Muscle layer of colon (tissue), 2 donors: ENCODE results near the gene RPRD1B.

Experiments
- H3K27ac ChIP-seq: one replicate; pipeline ENCODE4 v1.7.0; 2013; ENCODE audit warnings: low read depth, mild to moderate bottlenecking, low read length, moderate library complexity
- H3K27me3 ChIP-seq, 2 donors: one replicate each; pipeline ENCODE4 v1.7.0; 2013; ENCODE audit warnings: low read length in 2 of 2, mild to moderate bottlenecking in 2 of 2; ENCODE audit not compliant: insufficient read depth in 2 of 2, control insufficient read depth in 1 of 2
- H3K36me3 ChIP-seq: one replicate; pipeline ENCODE4 v1.7.0; 2013; ENCODE audit warnings: mild to moderate bottlenecking, low read length; ENCODE audit not compliant: insufficient read depth
- H3K4me1 ChIP-seq: one replicate; pipeline ENCODE4 v1.7.0; 2013; ENCODE audit warnings: mild to moderate bottlenecking, low read length; ENCODE audit not compliant: insufficient read depth
- H3K4me3 ChIP-seq, 2 donors: one replicate each; pipeline ENCODE4 v1.7.0; 2013; ENCODE audit warnings: low read length in 2 of 2, low read depth in 1 of 2, mild to moderate bottlenecking in 1 of 2, moderate library complexity in 1 of 2
- H3K9ac ChIP-seq: one replicate; pipeline ENCODE4 v1.7.0; 2013; ENCODE audit warnings: low read length
- H3K9me3 ChIP-seq: one replicate; pipeline ENCODE4 v1.7.0; 2013; ENCODE audit warnings: mild to moderate bottlenecking, low read length
- donor health status: abdominal sarcoma.
- donor health status: Adenocarcinoma of cecum.

RPRD1B gene

DNA sequence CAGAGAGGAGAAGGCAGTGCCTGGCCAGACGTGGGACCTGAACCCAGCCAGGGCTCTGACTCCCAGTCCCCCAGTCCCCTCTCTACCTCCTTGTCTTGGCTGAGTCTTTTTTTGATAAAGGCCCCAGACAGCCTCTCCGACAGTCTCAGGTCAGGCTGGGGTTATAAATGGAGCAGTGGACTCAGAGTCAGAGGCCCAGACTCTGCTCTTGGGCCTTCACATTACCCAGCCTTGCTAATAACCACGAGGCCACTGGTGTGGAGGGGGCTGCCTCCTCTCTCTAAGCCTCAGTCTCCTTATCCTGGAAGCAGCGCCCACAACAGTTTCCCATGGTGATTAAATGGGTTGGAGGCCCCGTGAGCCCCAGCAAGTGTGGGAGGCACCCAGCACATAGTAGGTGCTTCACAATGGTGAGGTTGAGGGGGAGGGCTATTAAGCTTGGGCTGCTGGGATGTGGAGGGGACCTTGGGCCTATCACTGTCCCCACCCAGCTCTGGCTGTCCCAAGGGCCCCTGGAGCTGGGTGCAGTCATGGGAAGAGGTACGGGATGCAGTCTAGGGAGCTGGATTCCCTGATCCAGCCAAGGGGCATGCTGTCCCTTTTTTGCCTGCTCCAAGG is 95.8 kb downstream of the RPRD1B start:
- no peaks in the 10 kb centered on the region for H3K9me3 ChIP-seq
- H3K4me1 ChIP-seq: peaks cover 27% of the 10 kb centered on the region
- H3K9ac ChIP-seq: no peak overlapping the region
- no peaks in the 10 kb centered on the region for H3K27me3 ChIP-seq
- H3K4me3 ChIP-seq: no peak overlapping the region
- H3K36me3 ChIP-seq: no peaks in the 10 kb centered on the region
- no peak overlapping the region for H3K27ac ChIP-seq

DNA sequence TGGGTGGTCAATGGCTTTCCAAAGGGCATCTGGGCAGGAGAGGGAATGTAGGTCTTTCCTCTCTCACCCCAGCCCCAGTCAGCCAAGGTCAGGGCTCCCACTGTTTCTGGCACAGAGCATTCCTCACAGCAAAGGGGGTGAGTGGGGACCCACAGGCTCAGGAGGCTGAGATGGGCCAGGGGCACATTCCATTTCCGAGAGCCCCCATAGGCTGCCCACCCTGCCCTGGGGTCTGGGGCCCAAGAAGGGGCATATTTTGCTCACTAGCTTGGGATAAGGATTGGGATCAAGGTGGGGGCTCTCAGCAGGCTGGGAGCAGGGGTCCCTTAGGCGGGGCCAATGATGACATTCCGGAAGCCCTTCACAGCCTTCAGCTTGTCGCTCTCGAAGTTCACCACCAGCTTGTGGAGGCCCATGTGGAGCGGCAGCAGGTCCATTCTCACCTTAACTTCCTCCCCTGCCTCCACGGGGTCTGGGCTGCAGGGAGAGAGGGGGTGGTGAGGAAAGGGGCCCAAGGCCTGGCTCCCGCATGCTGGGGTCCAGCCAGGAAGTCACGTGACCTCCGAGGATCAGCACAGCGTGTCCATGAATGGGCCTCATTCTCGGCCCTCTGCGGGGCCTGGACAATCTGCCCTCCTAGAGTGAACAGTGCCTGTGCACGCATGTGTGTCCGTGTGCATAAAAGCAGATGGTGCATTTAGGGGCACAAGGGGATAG is 96.5 kb downstream of the RPRD1B start:
- H3K4me1 ChIP-seq: peaks cover 23% of the 10 kb centered on the region
- no peaks in the 10 kb centered on the region for H3K36me3 ChIP-seq
- H3K9me3 ChIP-seq: no peaks in the 10 kb centered on the region
- H3K27me3 ChIP-seq: no peaks in the 10 kb centered on the region
- no peak overlapping the region for H3K27ac ChIP-seq
- no peak overlapping the region for H3K4me3 ChIP-seq
- H3K9ac ChIP-seq: no peak overlapping the region

- H3K4me3 ChIP-seq: no peak overlapping the region
- H3K4me1 ChIP-seq: peaks cover 15% of the 10 kb centered on the region
Observed at GRCh38 chr20:38130687-38131587, 97.4 kb downstream of the RPRD1B start.

DNA sequence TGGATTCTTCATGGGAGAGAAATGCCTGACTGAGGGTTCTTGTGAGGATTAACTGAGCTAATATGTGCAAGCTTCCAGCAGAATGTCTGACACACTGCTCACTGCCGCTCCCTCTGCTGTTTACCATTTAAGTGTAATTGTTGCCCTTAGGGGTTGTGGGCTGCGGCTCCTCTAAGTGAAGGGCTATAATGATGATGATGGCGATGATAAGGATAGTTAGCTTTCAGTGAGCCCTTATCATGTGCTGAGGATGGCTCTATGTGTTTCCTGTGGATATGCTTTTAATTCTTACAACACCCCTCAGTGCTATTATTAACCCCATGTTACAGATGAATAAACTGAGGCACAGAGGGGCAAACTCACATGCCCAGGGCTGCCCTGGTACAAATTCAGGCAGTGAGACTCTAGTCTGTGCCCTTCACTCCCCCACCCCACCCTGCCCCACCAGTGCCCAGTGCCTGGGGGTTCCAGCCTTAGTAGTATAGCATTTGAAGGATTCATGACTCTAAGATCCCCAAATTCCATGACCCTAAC is 98.1 kb downstream of the RPRD1B start:
- Histone ChIP-seq H3K9me3 (no peaks in the 10 kb centered on the region), H3K36me3 (no peaks in the 10 kb centered on the region), H3K9ac (no peak overlapping the region), H3K27me3 (no peaks in the 10 kb centered on the region), H3K27ac (no peak overlapping the region), H3K4me3 (no peak overlapping the region), H3K4me1 (peaks cover 7% of the 10 kb centered on the region)

More at GRCh38 chr20:38130687-38131587, 97.4 kb downstream of the RPRD1B start:
- no peak overlapping the region for H3K9ac ChIP-seq
- H3K9me3 ChIP-seq: no peaks in the 10 kb centered on the region
- H3K27ac ChIP-seq: no peak overlapping the region
- no peaks in the 10 kb centered on the region for H3K36me3 ChIP-seq
- no peaks in the 10 kb centered on the region for H3K27me3 ChIP-seq

GRCh38 chr20:38132156-38132909 is 98.8 kb downstream of the RPRD1B start:
- Histone ChIP-seq H3K27me3 (no peaks in the 10 kb centered on the region), H3K4me1 (peaks cover under 1% of the 10 kb centered on the region), H3K27ac (no peak overlapping the region), H3K9me3 (no peaks in the 10 kb centered on the region), H3K4me3 (no peak overlapping the region), H3K9ac (no peak overlapping the region), H3K36me3 (peaks cover under 1% of the 10 kb centered on the region)

DNA sequence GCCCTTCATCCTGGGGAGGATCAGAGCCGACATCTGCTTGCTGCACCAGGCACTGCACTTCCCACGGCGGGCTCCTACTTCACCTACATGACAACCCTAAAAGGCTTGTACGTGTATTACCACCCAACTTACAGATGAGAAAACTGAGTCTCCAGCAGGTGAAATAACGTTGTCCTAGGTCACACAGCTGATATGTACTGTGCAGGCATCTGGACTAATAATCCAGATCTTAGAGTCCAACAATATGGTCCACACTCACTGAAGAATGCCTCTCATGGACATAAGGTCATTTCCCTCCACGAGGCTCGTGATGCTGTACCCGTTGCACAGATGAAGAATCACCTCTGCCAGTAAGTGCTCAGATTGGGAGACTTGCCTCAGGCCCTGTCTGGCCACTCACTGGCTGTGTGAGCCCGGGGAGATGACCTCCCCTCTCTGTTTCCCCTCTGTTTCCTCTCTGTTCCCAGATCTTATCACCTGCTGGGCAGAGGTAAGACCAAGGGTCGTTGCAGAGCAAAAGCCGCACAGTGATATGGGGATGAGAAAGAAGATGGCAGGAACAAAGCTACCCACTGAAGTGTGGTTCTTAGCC is 99.5 kb downstream of the RPRD1B start:
- Histone ChIP-seq H3K9ac (no peak overlapping the region), H3K27ac (no peak overlapping the region), H3K27me3 (no peaks in the 10 kb centered on the region), H3K4me3 (no peak overlapping the region), H3K9me3 (no peaks in the 10 kb centered on the region), H3K36me3 (peaks cover 7% of the 10 kb centered on the region), H3K4me1 (no peaks in the 10 kb centered on the region)

DNA sequence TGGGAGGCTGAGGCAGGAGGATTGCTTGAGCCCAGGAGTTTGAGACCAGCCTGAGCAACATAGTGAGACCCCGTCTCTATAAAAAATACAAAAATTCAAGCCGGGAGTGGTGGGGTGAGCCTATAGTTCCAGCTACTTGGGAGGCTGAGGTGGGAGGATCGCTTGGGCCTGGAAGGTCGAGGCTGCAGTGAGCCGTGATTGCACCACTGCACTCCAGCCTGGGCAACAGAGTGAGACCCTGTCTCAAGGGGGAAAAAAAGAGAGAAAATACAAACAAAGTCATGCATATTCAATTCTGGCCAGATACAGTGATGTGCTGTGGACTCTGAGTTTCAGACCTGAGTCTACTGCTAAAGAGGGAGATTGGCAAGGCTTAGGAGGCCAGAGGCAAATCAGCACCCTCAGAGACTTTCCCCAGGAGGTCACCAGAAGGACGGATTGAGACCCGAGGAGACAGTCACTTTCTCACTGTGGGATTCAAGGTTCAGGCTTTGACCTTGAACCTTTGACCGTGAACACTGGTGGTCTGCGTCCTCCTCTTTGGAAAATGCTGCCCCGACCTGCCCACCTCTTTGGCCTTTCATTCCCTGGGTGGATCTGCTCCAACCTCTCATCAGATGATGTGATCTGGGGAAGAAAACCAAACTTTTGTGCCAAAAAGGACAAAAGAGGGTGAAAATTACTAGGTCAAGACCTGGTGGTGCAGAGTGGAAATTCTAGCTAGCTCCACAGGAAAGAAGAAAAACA is 100.3 kb downstream of the RPRD1B start:
- no peak overlapping the region for H3K4me3 ChIP-seq
- H3K27ac ChIP-seq: no peak overlapping the region
- no peak overlapping the region for H3K9ac ChIP-seq
- no peaks in the 10 kb centered on the region for H3K4me1 ChIP-seq
- peaks cover 15% of the 10 kb centered on the region for H3K36me3 ChIP-seq
- H3K27me3 ChIP-seq: no peaks in the 10 kb centered on the region
- H3K9me3 ChIP-seq: no peaks in the 10 kb centered on the region

DNA sequence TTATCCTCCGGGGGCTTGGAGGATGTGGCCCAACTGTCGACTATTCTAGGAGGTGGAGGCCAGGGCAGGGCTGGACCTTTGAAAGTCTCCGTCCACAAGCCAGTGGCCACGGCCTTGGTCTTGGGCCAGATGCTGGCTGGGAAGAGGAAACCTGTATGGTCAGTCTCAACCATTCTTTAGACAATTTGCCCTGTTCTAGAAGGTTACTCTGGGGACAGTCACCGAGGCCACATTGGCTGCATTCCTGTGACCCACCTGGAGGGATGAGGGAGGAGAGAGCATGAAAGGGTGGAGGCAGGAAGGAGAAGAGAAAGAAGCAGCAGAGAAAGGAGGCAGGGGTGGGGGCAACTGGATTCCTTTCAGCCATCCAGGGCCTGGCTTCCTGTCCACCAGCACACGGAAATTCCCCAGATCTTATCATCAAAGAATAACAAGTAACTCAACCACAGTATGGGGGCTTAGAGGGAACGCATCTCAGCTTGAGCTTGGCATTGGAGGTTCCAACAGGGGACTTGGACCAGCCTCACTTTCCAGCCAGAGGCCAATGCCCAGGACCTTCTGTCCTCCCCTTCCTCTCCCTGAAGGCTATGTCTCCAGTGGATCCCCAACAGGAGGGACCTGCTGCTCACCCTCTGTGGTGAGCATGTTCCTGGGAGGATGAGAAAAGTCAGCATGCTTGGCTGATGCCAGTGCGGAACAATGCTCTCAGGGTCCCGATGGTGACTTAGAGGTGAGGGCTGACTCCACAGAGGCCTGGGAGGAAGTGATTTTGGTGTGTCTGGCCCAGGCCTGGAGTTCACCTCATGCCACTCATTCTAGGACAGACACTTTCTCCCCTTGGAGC is 101.1 kb downstream of the RPRD1B start:
- Histone ChIP-seq H3K27me3 (no peaks in the 10 kb centered on the region), H3K4me3 (no peak overlapping the region), H3K36me3 (peaks cover 23% of the 10 kb centered on the region), H3K9me3 (no peaks in the 10 kb centered on the region), H3K4me1 (no peaks in the 10 kb centered on the region), H3K27ac (no peak overlapping the region), H3K9ac (no peak overlapping the region)

- Histone ChIP-seq H3K4me3 (no peak overlapping the region), H3K36me3 (peaks cover 28% of the 10 kb centered on the region), H3K9me3 (no peaks in the 10 kb centered on the region), H3K27me3 (no peaks in the 10 kb centered on the region), H3K27ac (no peak overlapping the region), H3K4me1 (no peaks in the 10 kb centered on the region), H3K9ac (no peak overlapping the region)
Observed at GRCh38 chr20:38135271-38135650, 101.7 kb downstream of the RPRD1B start.
